ENCODE results near the gene LRMDA. TPM values are rescaled to one million over a fixed set of nuclear protein-coding genes. Genes with fewer than 3 reads are reported as not detected.

Gene LRMDA
- total and polyA plus RNA-seq, 2 donors from 2014 or later, result 23.2 to 48.6 TPM

DNA sequence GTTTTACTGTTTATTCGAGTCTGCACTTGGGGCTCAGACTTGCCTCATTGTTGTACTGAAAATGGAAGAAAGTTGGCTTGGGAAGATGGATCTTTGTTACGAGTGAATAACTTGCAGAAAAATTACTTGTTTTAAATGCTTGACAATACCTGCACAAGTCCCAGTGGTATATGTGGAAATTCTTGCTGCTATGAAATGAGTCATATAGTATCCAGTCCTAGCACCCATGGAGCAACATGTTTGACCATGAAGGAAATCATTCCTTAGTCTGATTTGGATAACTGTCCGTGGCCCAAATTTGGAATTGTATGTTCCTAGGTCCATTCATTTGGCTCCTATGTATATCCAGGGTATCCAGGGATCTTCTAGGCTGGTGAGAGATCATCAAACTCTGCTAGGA lies 1109.4 kb downstream of the LRMDA start:
- no peaks in the 10 kb centered on the region for H3K4me1 ChIP-seq (ENCODE audit: control insufficient read depth in 2 of 3, insufficient read depth in 2 of 3, low read depth in 1 of 3, low read length in 3 of 3)
- intact Hi-C loops (cut with DNase I), result no loop called here
- TF ChIP-seq CTCF (IDR thresholded peaks at IDR 0.05; ENCODE audit: borderline replicate concordance, extremely low read depth, insufficient read depth), result no peak
- H3K9me3 ChIP-seq (ENCODE audit: control insufficient read depth in 2 of 3, insufficient read depth in 1 of 3, low read length in 3 of 3), result no peaks in the 10 kb centered on the region
- no peak overlapping the region for H3K4me3 ChIP-seq (ENCODE audit: low read length in 3 of 3)
- FAIRE-seq (no peak), DNase-seq (no peak)
- H3K36me3 ChIP-seq (ENCODE audit: control insufficient read depth in 2 of 3, insufficient read depth in 3 of 3, low read length in 3 of 3), result no peaks in the 10 kb centered on the region
- no peak overlapping the region for H3K9ac ChIP-seq (ENCODE audit: low read length in 3 of 3)
- no peak overlapping the region for H3K27ac ChIP-seq (ENCODE audit: low read depth in 2 of 2, low read length in 2 of 2)
- H3K27me3 ChIP-seq (ENCODE audit: control insufficient read depth, insufficient read depth, low read length), result no peaks in the 10 kb centered on the region

DNA sequence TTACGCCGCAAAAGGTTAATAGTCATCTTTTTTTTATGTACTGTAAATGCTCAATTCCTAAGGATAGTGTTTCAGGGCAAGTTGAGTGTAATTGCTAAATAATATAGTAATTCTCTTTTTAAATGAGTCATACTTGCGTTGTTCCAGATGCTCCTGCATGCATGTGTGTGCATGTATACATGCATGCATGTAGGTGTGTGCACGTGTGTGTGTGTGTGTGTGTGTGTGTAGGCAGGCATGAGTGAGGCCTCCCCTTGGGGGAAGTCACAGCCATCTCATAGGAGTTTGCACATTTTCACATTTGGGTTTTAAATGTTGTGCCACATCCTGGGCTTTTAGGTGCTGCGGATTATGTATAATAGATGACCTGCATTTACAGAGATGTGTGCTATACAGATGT lies 1110.4 kb downstream of the LRMDA start:
- intact Hi-C loops (cut with DNase I), result no loop called here
- Histone ChIP-seq H3K27me3 (ENCODE audit: control insufficient read depth, insufficient read depth, low read length) (no peaks in the 10 kb centered on the region), H3K36me3 (ENCODE audit: control insufficient read depth in 2 of 3, insufficient read depth in 3 of 3, low read length in 3 of 3) (no peaks in the 10 kb centered on the region), H3K9ac (ENCODE audit: low read length in 3 of 3) (no peak overlapping the region), H3K27ac (ENCODE audit: low read depth in 2 of 2, low read length in 2 of 2) (no peak overlapping the region), H3K4me3 (ENCODE audit: low read length in 3 of 3) (no peak overlapping the region), H3K9me3 (ENCODE audit: control insufficient read depth in 2 of 3, insufficient read depth in 1 of 3, low read length in 3 of 3) (no peaks in the 10 kb centered on the region), H3K4me1 (ENCODE audit: control insufficient read depth in 2 of 3, insufficient read depth in 2 of 3, low read depth in 1 of 3, low read length in 3 of 3) (no peaks in the 10 kb centered on the region)
- TF ChIP-seq CTCF (IDR thresholded peaks at IDR 0.05; ENCODE audit: borderline replicate concordance, extremely low read depth, insufficient read depth), result no peak
- FAIRE-seq, result no peak
- no peak for DNase-seq

DNA sequence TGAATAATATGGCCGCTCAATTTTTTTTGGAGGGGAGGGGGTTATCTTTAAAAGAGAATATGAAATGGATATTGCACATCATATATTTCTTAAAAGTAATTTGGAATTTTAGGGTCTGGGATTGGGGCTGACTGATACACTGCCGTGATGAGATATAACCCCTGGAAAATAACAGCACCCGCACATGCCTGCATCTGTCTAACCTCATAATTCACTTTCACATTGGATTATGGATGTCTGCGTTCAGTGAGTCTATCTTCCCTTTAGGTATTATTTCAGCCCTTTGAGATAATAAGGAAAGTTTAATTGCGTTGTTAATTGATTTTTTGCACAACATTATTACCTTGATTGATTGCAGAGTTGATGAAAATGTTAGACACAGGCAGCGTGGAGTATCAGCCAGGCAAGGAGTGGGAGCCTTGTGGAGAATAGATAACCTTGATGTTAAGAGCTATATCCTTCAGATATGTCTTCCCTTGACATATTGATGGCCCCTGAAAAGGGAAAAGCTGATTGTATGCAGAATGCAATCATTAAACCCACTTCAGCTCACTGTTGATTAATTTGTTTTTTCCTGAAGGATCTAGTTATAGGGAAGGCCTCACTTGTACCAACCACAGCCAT lies 1111.0 kb downstream of the LRMDA start:
- Histone ChIP-seq H3K4me3 (ENCODE audit: low read length in 3 of 3) (no peak overlapping the region), H3K27ac (ENCODE audit: low read depth in 2 of 2, low read length in 2 of 2) (no peak overlapping the region), H3K27me3 (ENCODE audit: control insufficient read depth, insufficient read depth, low read length) (no peaks in the 10 kb centered on the region), H3K9me3 (ENCODE audit: control insufficient read depth in 2 of 3, insufficient read depth in 1 of 3, low read length in 3 of 3) (no peaks in the 10 kb centered on the region), H3K36me3 (ENCODE audit: control insufficient read depth in 2 of 3, insufficient read depth in 3 of 3, low read length in 3 of 3) (no peaks in the 10 kb centered on the region), H3K9ac (ENCODE audit: low read length in 3 of 3) (no peak overlapping the region), H3K4me1 (ENCODE audit: control insufficient read depth in 2 of 3, insufficient read depth in 2 of 3, low read depth in 1 of 3, low read length in 3 of 3) (no peaks in the 10 kb centered on the region)
- FAIRE-seq (no peak), DNase-seq (no peak)
- TF ChIP-seq CTCF (IDR thresholded peaks at IDR 0.05; ENCODE audit: borderline replicate concordance, extremely low read depth, insufficient read depth), result no peak
- intact Hi-C loops (cut with DNase I), result no loop called here

DNA sequence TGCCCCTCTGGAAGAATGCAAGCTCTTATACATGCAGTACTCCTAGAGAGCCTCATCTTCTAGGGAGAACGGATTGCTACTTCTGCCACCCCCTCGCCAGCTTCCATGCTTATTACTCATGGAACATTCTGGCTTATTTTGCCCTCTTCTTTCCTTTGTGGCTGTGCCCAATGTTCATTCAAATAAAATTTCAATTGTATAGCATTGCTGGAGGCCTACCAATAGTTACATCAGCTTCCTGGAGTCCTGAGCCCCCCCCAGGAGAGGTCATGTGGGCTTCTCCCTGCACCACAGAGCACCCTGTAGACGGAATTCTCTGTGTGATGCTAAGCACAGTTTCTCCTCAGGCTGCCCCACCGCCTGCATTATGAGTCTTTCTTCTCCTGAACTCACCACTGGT lies 1112.2 kb downstream of the LRMDA start:
- no peaks in the 10 kb centered on the region for H3K27me3 ChIP-seq (ENCODE audit: control insufficient read depth, insufficient read depth, low read length)
- H3K9ac ChIP-seq (ENCODE audit: low read length in 3 of 3), result no peak overlapping the region
- TF ChIP-seq CTCF (IDR thresholded peaks at IDR 0.05; ENCODE audit: borderline replicate concordance, extremely low read depth, insufficient read depth), result no peak
- no peaks in the 10 kb centered on the region for H3K9me3 ChIP-seq (ENCODE audit: control insufficient read depth in 2 of 3, insufficient read depth in 1 of 3, low read length in 3 of 3)
- no peak for DNase-seq
- intact Hi-C loops (cut with DNase I), result no loop called here
- no peak overlapping the region for H3K4me3 ChIP-seq (ENCODE audit: low read length in 3 of 3)
- no peaks in the 10 kb centered on the region for H3K4me1 ChIP-seq (ENCODE audit: control insufficient read depth in 2 of 3, insufficient read depth in 2 of 3, low read depth in 1 of 3, low read length in 3 of 3)
- H3K27ac ChIP-seq (ENCODE audit: low read depth in 2 of 2, low read length in 2 of 2), result no peak overlapping the region
- no peaks in the 10 kb centered on the region for H3K36me3 ChIP-seq (ENCODE audit: control insufficient read depth in 2 of 3, insufficient read depth in 3 of 3, low read length in 3 of 3)
- no peak for FAIRE-seq
